ENCODE data around the gene CDR2.

Gene CDR2

DNA sequence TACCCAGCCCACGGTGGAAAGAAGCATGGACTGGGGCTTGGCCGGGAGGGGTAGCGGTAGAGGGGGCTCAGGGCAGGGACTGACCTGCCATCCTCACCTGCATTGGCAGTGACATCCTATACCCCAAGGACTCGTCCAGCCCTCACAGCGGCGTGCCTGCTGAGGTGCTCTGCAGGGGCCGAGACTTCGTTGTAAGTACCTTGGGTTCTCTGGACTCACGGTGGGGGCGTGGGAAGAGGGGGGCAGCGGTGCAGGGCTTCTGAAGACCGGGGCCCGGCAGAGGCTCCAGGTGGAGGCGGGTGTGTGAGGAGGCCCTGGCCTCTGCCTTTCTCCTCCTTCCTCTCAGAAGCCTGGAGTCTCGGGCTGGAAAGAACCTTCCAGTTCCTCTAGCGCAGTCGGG, 51.7 kb downstream of the CDR2 start:
- Histone ChIP-seq H3K27ac (ENCODE audit: low read depth, low read length) (no peak overlapping the region), H3K36me3 (ENCODE audit: low read length) (peaks cover 6% of the 10 kb centered on the region; the same call in 1 of the 2 replicates)

DNA sequence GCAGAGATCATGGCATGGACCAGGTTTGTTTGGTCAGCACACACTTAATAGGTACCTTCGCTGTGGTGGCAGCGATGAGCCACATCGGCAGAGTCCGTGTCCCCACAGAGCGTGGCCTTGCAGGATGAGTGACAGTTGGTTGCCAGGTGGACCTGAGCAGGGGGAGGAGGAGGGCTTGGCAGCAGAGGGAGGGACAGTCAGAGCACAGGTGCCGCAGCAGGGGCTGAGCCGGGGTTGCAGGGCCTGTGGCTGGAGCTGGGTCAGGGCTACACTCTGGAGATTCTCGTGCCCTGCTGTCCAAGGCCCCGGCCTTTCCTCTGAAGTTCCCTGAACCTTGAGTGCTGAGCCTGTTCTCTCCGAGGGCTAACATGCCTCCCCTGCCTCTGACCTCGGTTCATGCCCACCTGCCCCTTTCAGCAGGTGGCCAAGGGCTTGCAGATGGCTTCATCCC, 52.4 kb downstream of the CDR2 start:
- H3K36me3 ChIP-seq (ENCODE audit: low read length), result peaks cover 6% of the 10 kb centered on the region; the same call in 1 of the 2 replicates
- no peak overlapping the region for H3K4me3 ChIP-seq (ENCODE audit: insufficient read depth, low read length, poor library complexity, severe bottlenecking)
- no peak overlapping the region for H3K9ac ChIP-seq (ENCODE audit: low read length)
- no peaks in the 10 kb centered on the region; the same call in 1 of the 2 replicates for H3K79me2 ChIP-seq (ENCODE audit: insufficient read depth, low read length)
- H3F3A ChIP-seq (ENCODE audit: insufficient read depth), result peaks cover 3% of the 10 kb centered on the region; the same call in 1 of the 2 replicates
- no peak overlapping the region for H2AFZ ChIP-seq (ENCODE audit: low read depth, low read length, severe bottlenecking)
- H3K4me2 ChIP-seq (ENCODE audit: low read depth, low read length, poor library complexity, severe bottlenecking), result no peak overlapping the region
- no peaks in the 10 kb centered on the region for H3K9me2 ChIP-seq (replicated peaks; ENCODE audit: insufficient read depth, low read length)
- H4K20me1 ChIP-seq (ENCODE audit: low read depth, low read length), result no peaks in the 10 kb centered on the region
- no peaks in the 10 kb centered on the region for H3K27me3 ChIP-seq (ENCODE audit: low read length)
- no peak overlapping the region for H3K27ac ChIP-seq (ENCODE audit: low read depth, low read length)
- TF ChIP-seq EZH2phosphoT487 (conservative IDR thresholded peaks at IDR 0.05; ENCODE audit: low read length), result no peak
- TF ChIP-seq, protein P1, sequence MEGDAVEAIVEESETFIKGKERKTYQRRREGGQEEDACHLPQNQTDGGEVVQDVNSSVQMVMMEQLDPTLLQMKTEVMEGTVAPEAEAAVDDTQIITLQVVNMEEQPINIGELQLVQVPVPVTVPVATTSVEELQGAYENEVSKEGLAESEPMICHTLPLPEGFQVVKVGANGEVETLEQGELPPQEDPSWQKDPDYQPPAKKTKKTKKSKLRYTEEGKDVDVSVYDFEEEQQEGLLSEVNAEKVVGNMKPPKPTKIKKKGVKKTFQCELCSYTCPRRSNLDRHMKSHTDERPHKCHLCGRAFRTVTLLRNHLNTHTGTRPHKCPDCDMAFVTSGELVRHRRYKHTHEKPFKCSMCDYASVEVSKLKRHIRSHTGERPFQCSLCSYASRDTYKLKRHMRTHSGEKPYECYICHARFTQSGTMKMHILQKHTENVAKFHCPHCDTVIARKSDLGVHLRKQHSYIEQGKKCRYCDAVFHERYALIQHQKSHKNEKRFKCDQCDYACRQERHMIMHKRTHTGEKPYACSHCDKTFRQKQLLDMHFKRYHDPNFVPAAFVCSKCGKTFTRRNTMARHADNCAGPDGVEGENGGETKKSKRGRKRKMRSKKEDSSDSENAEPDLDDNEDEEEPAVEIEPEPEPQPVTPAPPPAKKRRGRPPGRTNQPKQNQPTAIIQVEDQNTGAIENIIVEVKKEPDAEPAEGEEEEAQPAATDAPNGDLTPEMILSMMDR (IDR thresholded peaks at IDR 0.05; ENCODE audit: insufficient read depth, low read length, poor library complexity, severe bottlenecking), result no peak
- H3K9me3 ChIP-seq (ENCODE audit: insufficient read depth, low read length), result no peaks in the 10 kb centered on the region

More for the DNA sequence above, 51.7 kb downstream of the CDR2 start:
- TF ChIP-seq EZH2phosphoT487 (conservative IDR thresholded peaks at IDR 0.05; ENCODE audit: low read length), result no peak
- TF ChIP-seq, protein P1 (IDR thresholded peaks at IDR 0.05; ENCODE audit: insufficient read depth, low read length, poor library complexity, severe bottlenecking), result no peak
- no peaks in the 10 kb centered on the region for H3K27me3 ChIP-seq (ENCODE audit: low read length)
- H4K20me1 ChIP-seq (ENCODE audit: low read depth, low read length), result no peaks in the 10 kb centered on the region
- no peak overlapping the region for H3K9ac ChIP-seq (ENCODE audit: low read length)
- H3K4me2 ChIP-seq (ENCODE audit: low read depth, low read length, poor library complexity, severe bottlenecking), result no peak overlapping the region
- no peaks in the 10 kb centered on the region for H3K9me2 ChIP-seq (replicated peaks; ENCODE audit: insufficient read depth, low read length)
- H3K79me2 ChIP-seq (ENCODE audit: insufficient read depth, low read length), result no peaks in the 10 kb centered on the region; the same call in 1 of the 2 replicates
- H3F3A ChIP-seq (ENCODE audit: insufficient read depth), result peaks cover 3% of the 10 kb centered on the region; the same call in 1 of the 2 replicates
- H3K4me3 ChIP-seq (ENCODE audit: insufficient read depth, low read length, poor library complexity, severe bottlenecking), result no peak overlapping the region
- H3K9me3 ChIP-seq (ENCODE audit: insufficient read depth, low read length), result no peaks in the 10 kb centered on the region
- no peak overlapping the region for H2AFZ ChIP-seq (ENCODE audit: low read depth, low read length, severe bottlenecking)

DNA sequence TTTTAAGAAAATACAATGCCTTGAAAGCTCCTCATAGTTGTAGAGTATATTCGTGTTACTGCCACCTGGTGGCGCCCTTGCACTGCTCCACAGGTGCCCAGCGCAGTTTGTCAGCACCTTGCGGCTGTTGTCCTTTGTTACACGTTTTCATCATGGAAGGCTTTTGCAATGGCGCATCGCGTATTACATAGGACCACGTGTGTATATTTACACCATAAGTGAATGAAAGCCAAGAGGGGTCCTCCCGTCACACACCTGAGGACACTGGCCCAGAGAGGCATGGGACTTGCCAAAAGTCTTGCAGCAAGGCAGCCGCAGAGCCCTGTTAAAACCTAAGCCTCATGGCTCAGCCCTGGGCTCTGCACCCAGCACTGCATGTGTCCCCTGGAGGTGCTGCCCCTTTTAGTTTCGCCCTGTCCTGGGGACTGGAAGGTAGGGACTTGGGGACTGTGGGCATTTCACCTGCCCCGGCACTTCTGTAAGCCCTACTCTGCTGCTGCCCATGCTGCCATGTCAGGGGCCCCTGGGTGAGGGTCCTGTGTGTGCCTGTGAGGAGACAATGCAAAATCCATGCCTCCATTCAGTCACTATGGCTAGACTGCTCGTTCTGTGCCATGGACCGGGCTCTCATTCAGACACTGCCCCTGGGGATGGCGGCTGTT, 52.9 kb downstream of the CDR2 start:
- no peak overlapping the region for H3K4me2 ChIP-seq (ENCODE audit: low read depth, low read length, poor library complexity, severe bottlenecking)

More for the DNA sequence above, 52.9 kb downstream of the CDR2 start:
- Histone ChIP-seq H3K27me3 (ENCODE audit: low read length) (no peaks in the 10 kb centered on the region), H3K79me2 (ENCODE audit: insufficient read depth, low read length) (no peaks in the 10 kb centered on the region; the same call in 1 of the 2 replicates), H3K27ac (ENCODE audit: low read depth, low read length) (no peak overlapping the region), H3F3A (ENCODE audit: insufficient read depth) (peaks cover 3% of the 10 kb centered on the region; the same call in 1 of the 2 replicates), H3K4me3 (ENCODE audit: insufficient read depth, low read length, poor library complexity, severe bottlenecking) (no peak overlapping the region), H2AFZ (ENCODE audit: low read depth, low read length, severe bottlenecking) (no peak overlapping the region), H3K9me2 (replicated peaks; ENCODE audit: insufficient read depth, low read length) (no peaks in the 10 kb centered on the region), H3K9ac (ENCODE audit: low read length) (no peak overlapping the region), H3K36me3 (ENCODE audit: low read length) (peaks cover 6% of the 10 kb centered on the region; the same call in 1 of the 2 replicates), H4K20me1 (ENCODE audit: low read depth, low read length) (no peaks in the 10 kb centered on the region), H3K9me3 (ENCODE audit: insufficient read depth, low read length) (no peaks in the 10 kb centered on the region)
- TF ChIP-seq, protein P1 (IDR thresholded peaks at IDR 0.05; ENCODE audit: insufficient read depth, low read length, poor library complexity, severe bottlenecking), result peak; percentile 79
- TF ChIP-seq EZH2phosphoT487 (conservative IDR thresholded peaks at IDR 0.05; ENCODE audit: low read length), result no peak
